ENCODE data around the gene BPIFA3. TPM values are rescaled to one million over a fixed set of nuclear protein-coding genes. Genes with fewer than 3 reads are reported as not detected.
A peak's percentile ranks its signal among the peaks of the same experiment; 100 is the strongest.

BPIFA3 gene
- total RNA-seq, 4 donors from 2014 or later, result not detected

DNA sequence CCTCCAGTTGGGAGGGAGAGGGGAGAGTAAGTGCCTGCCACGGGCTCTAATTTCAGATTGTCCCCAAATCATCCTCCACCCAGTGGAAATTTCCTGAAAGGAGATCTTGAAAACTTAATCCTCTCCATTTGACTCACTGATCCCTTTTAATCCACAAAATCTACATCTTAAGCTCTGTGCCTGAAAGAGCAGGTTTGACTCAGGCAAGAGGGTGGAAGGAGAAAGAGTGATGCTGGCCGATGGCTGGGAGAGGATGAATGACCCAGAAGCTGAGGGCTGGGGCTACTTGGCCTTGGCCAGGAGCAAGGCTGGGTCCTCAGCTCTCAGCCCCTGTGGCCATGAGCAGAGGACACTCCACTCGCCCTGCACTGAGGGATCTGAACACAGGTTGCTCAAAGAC lies 41.1 kb upstream of the BPIFA3 start:
- Histone ChIP-seq H3K4me1 (peaks cover 17 to 26% of the 10 kb centered on the region in 2 donors), H3K4me3 (replicated peaks in 1 of 3) (no peak overlapping the region), H3K27me3 (no peaks in the 10 kb centered on the region), H3K27ac (no peak overlapping the region), H3K36me3 (no peaks in the 10 kb centered on the region), H3K9me3 (no peaks in the 10 kb centered on the region)
- intact Hi-C loops (cut with DNase I), result no loop called here
- no peak for TF ChIP-seq POLR2A (IDR thresholded peaks at IDR 0.05)
- TF ChIP-seq, protein P1, sequence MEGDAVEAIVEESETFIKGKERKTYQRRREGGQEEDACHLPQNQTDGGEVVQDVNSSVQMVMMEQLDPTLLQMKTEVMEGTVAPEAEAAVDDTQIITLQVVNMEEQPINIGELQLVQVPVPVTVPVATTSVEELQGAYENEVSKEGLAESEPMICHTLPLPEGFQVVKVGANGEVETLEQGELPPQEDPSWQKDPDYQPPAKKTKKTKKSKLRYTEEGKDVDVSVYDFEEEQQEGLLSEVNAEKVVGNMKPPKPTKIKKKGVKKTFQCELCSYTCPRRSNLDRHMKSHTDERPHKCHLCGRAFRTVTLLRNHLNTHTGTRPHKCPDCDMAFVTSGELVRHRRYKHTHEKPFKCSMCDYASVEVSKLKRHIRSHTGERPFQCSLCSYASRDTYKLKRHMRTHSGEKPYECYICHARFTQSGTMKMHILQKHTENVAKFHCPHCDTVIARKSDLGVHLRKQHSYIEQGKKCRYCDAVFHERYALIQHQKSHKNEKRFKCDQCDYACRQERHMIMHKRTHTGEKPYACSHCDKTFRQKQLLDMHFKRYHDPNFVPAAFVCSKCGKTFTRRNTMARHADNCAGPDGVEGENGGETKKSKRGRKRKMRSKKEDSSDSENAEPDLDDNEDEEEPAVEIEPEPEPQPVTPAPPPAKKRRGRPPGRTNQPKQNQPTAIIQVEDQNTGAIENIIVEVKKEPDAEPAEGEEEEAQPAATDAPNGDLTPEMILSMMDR (IDR thresholded peaks at IDR 0.05), result no peak
- DNase-seq, result no peak
- WGBS, 2 donors, result 75 to 92% methylated on average over 2 to 3 of the region's 3 CpGs

DNA sequence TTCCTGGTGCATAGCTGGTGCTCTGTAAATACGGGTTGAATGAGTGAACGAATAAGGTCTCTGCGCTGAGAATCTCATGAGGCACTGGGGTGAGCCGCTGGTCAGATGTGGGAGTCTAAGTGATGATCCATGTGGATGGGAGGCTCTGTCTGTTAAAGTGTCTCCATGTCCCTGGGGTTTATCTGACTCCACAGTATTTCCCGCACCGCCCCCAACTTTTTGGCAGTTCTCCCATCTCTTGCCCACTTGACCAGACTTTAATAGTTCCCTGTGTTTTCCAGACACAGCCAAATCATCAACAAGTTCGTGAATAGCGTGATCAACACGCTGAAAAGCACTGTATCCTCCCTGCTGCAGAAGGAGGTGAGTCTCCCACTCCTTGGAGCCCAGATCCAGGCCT lies 39.3 kb upstream of the BPIFA3 start:
- intact Hi-C loops (cut with DNase I), result no loop called here
- no peaks in the 10 kb centered on the region for H3K9me3 ChIP-seq
- peak overlapping the region; percentile 48 to 76 (median 68) for H3K27ac ChIP-seq
- peak; percentile 56 to 65 for DNase-seq
- no peaks in the 10 kb centered on the region for H3K36me3 ChIP-seq
- no peak for TF ChIP-seq POLR2A (IDR thresholded peaks at IDR 0.05)
- TF ChIP-seq, protein P1 (IDR thresholded peaks at IDR 0.05), result no peak
- no peaks in the 10 kb centered on the region for H3K27me3 ChIP-seq
- no peak overlapping the region for H3K4me3 ChIP-seq (replicated peaks in 1 of 3)
- WGBS, 2 donors, result 52 to 58% methylated on average over 9 of the region's 9 CpGs
- H3K4me1 ChIP-seq, result peaks cover 17 to 23% of the 10 kb centered on the region in 2 donors

DNA sequence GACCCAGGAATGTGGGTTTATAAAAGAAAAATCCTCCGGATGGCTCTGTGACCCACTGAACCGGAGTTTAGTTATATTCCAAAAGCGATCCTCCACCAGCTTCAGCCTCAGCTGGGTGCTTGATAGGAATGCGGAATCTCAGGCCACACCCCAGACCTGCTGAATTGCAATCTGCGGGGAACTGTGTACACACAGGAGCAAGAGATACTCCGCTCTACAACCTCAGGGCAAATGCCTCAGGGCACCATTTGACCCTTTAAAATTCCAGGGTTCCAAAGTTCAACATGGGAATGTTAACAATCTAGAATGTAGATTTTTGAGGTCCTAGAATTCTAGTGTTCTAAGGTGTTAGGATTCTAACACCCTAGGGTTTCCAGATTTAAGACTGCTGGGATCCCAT lies 38.4 kb upstream of the BPIFA3 start:
- peak; percentile 78 to 85 for DNase-seq
- peaks cover 17 to 20% of the 10 kb centered on the region in 2 donors for H3K4me1 ChIP-seq
- 43 to 46% methylated on average over 6 of the region's 6 CpGs for WGBS, 2 donors
- peak overlapping the region; percentile 74 to 77 (median 76) for H3K27ac ChIP-seq
- no peaks in the 10 kb centered on the region for H3K36me3 ChIP-seq
- no peaks in the 10 kb centered on the region for H3K27me3 ChIP-seq
- TF ChIP-seq, protein P1 (IDR thresholded peaks at IDR 0.05), result no peak
- TF ChIP-seq POLR2A (IDR thresholded peaks at IDR 0.05), result no peak
- H3K4me3 ChIP-seq (replicated peaks in 1 of 3), result no peak overlapping the region
- H3K9me3 ChIP-seq, result no peaks in the 10 kb centered on the region
- intact Hi-C loops (cut with DNase I), result no loop called here

DNA sequence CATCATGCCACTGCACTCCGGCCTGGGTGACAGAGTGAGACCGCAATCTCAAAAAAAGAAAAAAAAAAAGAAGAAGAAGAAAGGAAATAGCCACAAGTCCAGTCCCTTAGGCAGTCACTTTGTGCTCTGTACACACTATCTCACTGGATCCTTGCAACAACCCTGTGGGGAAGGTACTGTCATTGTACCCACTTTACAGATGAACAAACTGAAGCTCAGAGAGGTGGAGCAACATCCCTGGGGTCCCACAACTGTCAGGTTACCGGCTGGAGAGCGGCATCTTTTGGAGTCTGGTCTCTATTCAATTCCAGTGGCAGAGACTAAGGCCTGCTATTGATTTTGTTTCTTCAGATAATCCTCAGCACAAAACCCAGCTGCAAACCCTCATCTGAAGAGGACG lies 37.0 kb upstream of the BPIFA3 start:
- WGBS, 2 donors, result 93 to 96% methylated on average over 5 of the region's 5 CpGs
- TF ChIP-seq, protein P1 (IDR thresholded peaks at IDR 0.05), result no peak
- TF ChIP-seq POLR2A (IDR thresholded peaks at IDR 0.05), result no peak
- Histone ChIP-seq H3K9me3 (no peaks in the 10 kb centered on the region), H3K4me1 (peaks cover 17 to 20% of the 10 kb centered on the region in 2 donors), H3K27me3 (no peaks in the 10 kb centered on the region), H3K4me3 (replicated peaks in 1 of 3) (no peak overlapping the region), H3K36me3 (no peaks in the 10 kb centered on the region), H3K27ac (no peak overlapping the region)
- no peak for DNase-seq
- intact Hi-C loops (cut with DNase I), result no loop called here

DNA sequence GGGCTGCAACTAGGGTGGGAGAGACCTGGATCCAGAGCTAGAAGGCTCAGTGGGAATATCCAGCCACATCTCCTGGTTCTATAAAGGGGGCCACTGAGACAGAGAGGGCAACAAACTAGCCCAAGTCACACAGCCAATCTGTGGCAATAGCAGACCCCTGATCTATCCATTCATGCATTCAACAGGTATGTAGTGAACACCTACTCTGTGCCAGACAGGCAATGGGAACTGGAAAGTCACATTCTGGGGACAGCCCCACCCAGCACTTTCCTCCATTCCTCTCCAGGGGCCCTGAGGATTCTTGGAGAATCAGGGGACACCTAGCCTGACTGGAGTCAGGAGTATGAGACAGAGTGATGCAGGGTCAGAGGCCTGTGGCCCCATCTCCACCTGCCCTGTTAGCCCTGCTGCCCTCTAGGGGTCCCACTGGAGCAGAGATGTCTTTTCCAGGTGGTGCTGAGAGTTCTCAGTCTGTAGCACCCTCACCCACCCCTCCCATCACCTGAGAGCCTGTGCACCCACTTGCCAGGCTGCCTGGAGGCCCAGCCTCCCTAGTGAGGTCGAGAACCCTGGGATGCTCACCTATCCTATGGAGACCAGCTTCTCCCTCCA lies 35.6 kb upstream of the BPIFA3 start:
- no peaks in the 10 kb centered on the region for H3K36me3 ChIP-seq
- H3K27me3 ChIP-seq, result no peaks in the 10 kb centered on the region
- H3K27ac ChIP-seq, result no peak overlapping the region
- peaks cover 17 to 20% of the 10 kb centered on the region in 2 donors for H3K4me1 ChIP-seq
- DNase-seq, result no peak
- H3K9me3 ChIP-seq, result no peaks in the 10 kb centered on the region
- no peak for TF ChIP-seq POLR2A (IDR thresholded peaks at IDR 0.05)
- TF ChIP-seq, protein P1 (IDR thresholded peaks at IDR 0.05), result no peak
- no peak overlapping the region for H3K4me3 ChIP-seq (replicated peaks in 1 of 3)
- intact Hi-C loops (cut with DNase I), result no loop called here
- WGBS, 2 donors, result 50 to 88% methylated on average over 1 of the region's 1 CpG

Data from thyroid gland (tissue), 4 donors.